Lower lobe of right lung (tissue), 2 donors: ENCODE results near the gene TCEANC2. TPM values are rescaled to one million over a fixed set of nuclear protein-coding genes. Genes with fewer than 3 reads are reported as not detected.
"Not testable (repeated sequence)": the region's sequence is repeated elsewhere in the genome, so short reads cannot be mapped to it uniquely, and the experiment has no call there.

Experiments
- ATAC-seq, 2 donors: fragments of 200-7000 bp; cut with Tn5 transposase; one replicate each; pipeline ENCODE4 v1.9.1; 2020 to 2022; ENCODE audit warnings: mild to moderate bottlenecking in 2 of 2, moderate library complexity in 2 of 2
- DNase-seq: peaks from one replicate; pipeline ENCODE4 v3.0.0-alpha.2; 2020
- H3K27ac ChIP-seq: fragments of 200-600 bp; one replicate; pipeline ENCODE4 v1.8.0; 2022
- H3K27me3 ChIP-seq: fragments of 200-600 bp; one replicate; pipeline ENCODE4 v1.8.0; 2022; ENCODE audit warnings: low read depth
- H3K36me3 ChIP-seq: fragments of 200-600 bp; one replicate; pipeline ENCODE4 v1.8.0; 2022; ENCODE audit warnings: mild to moderate bottlenecking
- H3K4me1 ChIP-seq: fragments of 200-600 bp; one replicate; pipeline ENCODE4 v1.8.0; 2022
- H3K4me3 ChIP-seq: fragments of 200-600 bp; one replicate; pipeline ENCODE4 v1.8.0; 2022; ENCODE audit warnings: mild to moderate bottlenecking
- H3K9me3 ChIP-seq: fragments of 200-600 bp; one replicate; pipeline ENCODE4 v1.8.0; 2022
- intact Hi-C: fragments of 100-400 bp; cut with DNase I; formaldehyde crosslinking; loops from one replicate; pipeline ENCODE4 v1.11.0; 2022
- total RNA-seq: library from RNA; stranded (reverse); fragmentation: NEBNext Ultra II Directional; extraction: Animal tissue kit (Norgen Biotek cat#: 25700); gene quantifications from one replicate; pipeline ENCODE4 v1.2.1, GENCODE V29; 2021
- TF ChIP-seq, protein P1 (sequence below): fragments of 200-600 bp; IDR thresholded peaks from one replicate; pipeline ENCODE4 v1.8.0; 2022; ENCODE audit warnings: antibody characterized with exemption, mild to moderate bottlenecking
- donor health status: DM: no; HTN: yes; CAD: no; lungs with severe emphysema.

The TCEANC2 gene
- total RNA-seq, 1 donor from 2014 or later = 5.3 TPM

GRCh38 chr1:54018635-54019034 lies 34.8 kb upstream of the TCEANC2 start:
- DNase-seq = no peak
- Histone ChIP-seq H3K27ac (no peak overlapping the region), H3K36me3 (no peaks in the 10 kb centered on the region), H3K9me3 (no peaks in the 10 kb centered on the region), H3K4me1 (no peaks in the 10 kb centered on the region), H3K27me3 (no peaks in the 10 kb centered on the region), H3K4me3 (no peak overlapping the region)
- TF ChIP-seq, protein P1, sequence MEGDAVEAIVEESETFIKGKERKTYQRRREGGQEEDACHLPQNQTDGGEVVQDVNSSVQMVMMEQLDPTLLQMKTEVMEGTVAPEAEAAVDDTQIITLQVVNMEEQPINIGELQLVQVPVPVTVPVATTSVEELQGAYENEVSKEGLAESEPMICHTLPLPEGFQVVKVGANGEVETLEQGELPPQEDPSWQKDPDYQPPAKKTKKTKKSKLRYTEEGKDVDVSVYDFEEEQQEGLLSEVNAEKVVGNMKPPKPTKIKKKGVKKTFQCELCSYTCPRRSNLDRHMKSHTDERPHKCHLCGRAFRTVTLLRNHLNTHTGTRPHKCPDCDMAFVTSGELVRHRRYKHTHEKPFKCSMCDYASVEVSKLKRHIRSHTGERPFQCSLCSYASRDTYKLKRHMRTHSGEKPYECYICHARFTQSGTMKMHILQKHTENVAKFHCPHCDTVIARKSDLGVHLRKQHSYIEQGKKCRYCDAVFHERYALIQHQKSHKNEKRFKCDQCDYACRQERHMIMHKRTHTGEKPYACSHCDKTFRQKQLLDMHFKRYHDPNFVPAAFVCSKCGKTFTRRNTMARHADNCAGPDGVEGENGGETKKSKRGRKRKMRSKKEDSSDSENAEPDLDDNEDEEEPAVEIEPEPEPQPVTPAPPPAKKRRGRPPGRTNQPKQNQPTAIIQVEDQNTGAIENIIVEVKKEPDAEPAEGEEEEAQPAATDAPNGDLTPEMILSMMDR = no peak
- intact Hi-C loops = no loop called here
- ATAC-seq = no peak

- H3K27me3 ChIP-seq, ATAC-seq, H3K4me3 ChIP-seq, H3K27ac ChIP-seq, intact Hi-C loops, H3K36me3 ChIP-seq, DNase-seq, H3K9me3 ChIP-seq, H3K4me1 ChIP-seq: not testable (repeated sequence)
These were observed 33.7 kb upstream of the TCEANC2 start for GRCh38 chr1:54019562-54020176.

- H3K27me3 ChIP-seq = no peaks in the 10 kb centered on the region
- TF ChIP-seq, protein P1 = no peak
- intact Hi-C loops = no loop called here
- DNase-seq = no peak
- no peak overlapping the region for H3K27ac ChIP-seq
- H3K9me3 ChIP-seq = no peaks in the 10 kb centered on the region
- ATAC-seq = no peak
- no peaks in the 10 kb centered on the region for H3K4me1 ChIP-seq
- peaks cover 2% of the 10 kb centered on the region for H3K36me3 ChIP-seq
- no peak overlapping the region for H3K4me3 ChIP-seq
These were observed 29.1 kb upstream of the TCEANC2 start for GRCh38 chr1:54024358-54024757.

GRCh38 chr1:54024811-54025210 lies 28.6 kb upstream of the TCEANC2 start:
- intact Hi-C loops, H3K27ac ChIP-seq, H3K36me3 ChIP-seq, DNase-seq, H3K9me3 ChIP-seq, ATAC-seq, H3K27me3 ChIP-seq, H3K4me3 ChIP-seq, H3K4me1 ChIP-seq: not testable (repeated sequence)

GRCh38 chr1:54027848-54028247 lies 25.6 kb upstream of the TCEANC2 start:
- Histone ChIP-seq H3K36me3 (peaks cover 37% of the 10 kb centered on the region), H3K27me3 (no peaks in the 10 kb centered on the region), H3K9me3 (no peaks in the 10 kb centered on the region), H3K27ac (no peak overlapping the region), H3K4me1 (no peaks in the 10 kb centered on the region), H3K4me3 (no peak overlapping the region)
- DNase-seq = no peak
- intact Hi-C loops = no loop called here
- no peak for ATAC-seq
- TF ChIP-seq, protein P1 = no peak

DNA sequence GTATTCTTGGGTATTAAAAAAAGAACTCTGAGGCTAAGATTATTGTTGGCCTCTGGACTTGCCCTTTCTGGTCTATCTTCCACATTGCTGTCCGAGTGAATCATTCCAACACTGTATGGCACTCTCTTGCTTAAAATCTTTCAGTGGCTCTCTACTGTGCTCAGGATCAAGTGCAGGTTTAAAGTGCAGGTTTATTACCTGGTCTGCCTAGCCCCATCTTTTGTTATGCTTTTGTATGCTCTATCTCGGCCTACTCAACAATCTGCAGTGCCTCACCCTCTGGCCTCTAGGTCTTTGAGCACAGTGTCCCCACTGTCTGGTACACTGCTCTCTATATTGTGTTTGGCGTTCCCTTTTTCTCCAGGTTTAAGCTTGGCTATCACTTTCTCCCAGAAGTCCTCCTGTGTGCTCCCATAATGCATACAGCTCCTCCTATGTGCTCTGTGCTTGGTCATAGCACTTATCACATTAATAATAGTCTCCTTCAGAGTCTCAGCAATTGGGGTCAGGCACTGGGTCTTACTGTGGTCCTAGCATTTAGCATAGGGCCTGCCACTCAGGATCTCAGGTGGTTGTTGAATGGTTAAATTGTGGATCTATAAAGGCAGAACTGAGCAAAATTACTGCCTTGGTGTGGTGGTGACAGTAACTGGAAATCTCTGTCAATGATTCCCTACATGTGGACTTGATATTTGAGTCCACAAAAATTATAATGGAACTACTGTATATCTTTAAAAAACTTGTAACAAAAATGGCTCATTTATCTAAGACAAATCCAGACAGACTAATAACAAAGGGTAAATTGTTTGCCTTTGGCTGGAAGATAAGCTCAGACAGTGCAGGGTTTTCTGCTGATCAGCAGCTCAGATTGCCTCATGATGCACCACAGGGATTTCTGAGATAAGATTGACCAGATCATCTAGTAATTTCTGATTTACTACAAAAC lies 24.8 kb upstream of the TCEANC2 start:
- Histone ChIP-seq H3K4me3 (no peak overlapping the region), H3K27me3 (no peaks in the 10 kb centered on the region), H3K9me3 (no peaks in the 10 kb centered on the region), H3K4me1 (no peaks in the 10 kb centered on the region), H3K36me3 (peaks cover 44% of the 10 kb centered on the region), H3K27ac (no peak overlapping the region)
- DNase-seq (no peak), ATAC-seq (no peak)
- intact Hi-C loops = no loop called here
- TF ChIP-seq, protein P1 = no peak
